GM13976 (cell line): ENCODE measurements around the gene B4GALT1.

Experiments used
- DNase-seq: peaks from one replicate; pipeline ENCODE4 v3.0.0; 2012; ENCODE audit warnings: low spot score
- CTCF ChIP-seq: IDR thresholded peaks from 2 replicates; pipeline ENCODE4 v1.5.1; 2012; ENCODE audit warnings: borderline replicate concordance, mild to moderate bottlenecking; ENCODE audit not compliant: insufficient read depth; ENCODE audit errors: extremely low read depth, missing control alignments, control extremely low read depth
- in situ Hi-C: fragments of 300-500 bp; cut with MboI; formaldehyde crosslinking; loops from one replicate; pipeline ENCODE4 v1.12.0; 2022; ENCODE audit warnings: low sequenced_read_pairs, mixed read lengths, inconsistent platforms; ENCODE audit not compliant: unreplicated experiment

Gene B4GALT1

GRCh38 chr9:33109850-33110595 is 57.1 kb downstream of the B4GALT1 start:
- no peak for DNase-seq
- in situ Hi-C loops = no loop called here
- TF ChIP-seq CTCF = no peak

GRCh38 chr9:33109097-33109496 is 58.0 kb downstream of the B4GALT1 start:
- no peak for DNase-seq
- in situ Hi-C loops = no loop called here
- TF ChIP-seq CTCF = no peak

- no peak for TF ChIP-seq CTCF
- no peak for DNase-seq
- in situ Hi-C loops = no loop called here
Observed at GRCh38 chr9:33108472-33108871, 58.7 kb downstream of the B4GALT1 start.

GRCh38 chr9:33107762-33108161 is 59.4 kb downstream of the B4GALT1 start:
- no peak for TF ChIP-seq CTCF
- in situ Hi-C loops = no loop called here
- no peak for DNase-seq

- in situ Hi-C loops = no loop called here
- DNase-seq = no peak
- TF ChIP-seq CTCF = no peak
Observed at GRCh38 chr9:33106827-33107621, 60.1 kb downstream of the B4GALT1 start.

GRCh38 chr9:33106372-33106771 is 60.8 kb downstream of the B4GALT1 start:
- TF ChIP-seq CTCF = no peak

More at GRCh38 chr9:33106372-33106771, 60.8 kb downstream of the B4GALT1 start:
- DNase-seq = no peak
- in situ Hi-C loops = no loop called here
